Measurements from ENCODE around the gene STAG3.

The STAG3 gene

GRCh38 chr7:100163006-100163531, 14.6 kb upstream of the STAG3 start:
- H3K79me2 ChIP-seq (ENCODE audit: control insufficient read depth, insufficient read depth, low read length, poor library complexity): peaks cover 4% of the 10 kb centered on the region
- no peak overlapping the region for H3K23ac ChIP-seq (ENCODE audit: low read length)
- peaks cover 15% of the 10 kb centered on the region for H3K27me3 ChIP-seq (ENCODE audit: insufficient read depth, low read length)
- H2BK120ac ChIP-seq (ENCODE audit: insufficient read depth, low read length, poor library complexity): no peak overlapping the region
- H4K8ac ChIP-seq (ENCODE audit: low read depth, low read length): no peak overlapping the region
- no peaks in the 10 kb centered on the region for H3K36me3 ChIP-seq (ENCODE audit: control insufficient read depth in 1 of 2, insufficient read depth in 2 of 2, low read length in 2 of 2)
- no peak overlapping the region for H2AFZ ChIP-seq (ENCODE audit: insufficient read depth, low read length, poor library complexity)
- no peak overlapping the region for H3K4me3 ChIP-seq (ENCODE audit: low read depth, low read length)
- no peak overlapping the region for H2AK5ac ChIP-seq (ENCODE audit: low read length)
- H3K4me1 ChIP-seq (ENCODE audit: control insufficient read depth in 1 of 2, insufficient read depth in 2 of 2, low read length in 2 of 2): peaks cover 4 to 5% of the 10 kb centered on the region in 2 experiments
- H4K12ac ChIP-seq (ENCODE audit: low read depth, low read length): no peak overlapping the region
- no peak overlapping the region for H3K14ac ChIP-seq (ENCODE audit: low read length)
- no peak overlapping the region for H2BK5ac ChIP-seq (ENCODE audit: low read depth, low read length, poor library complexity)
- H3K4ac ChIP-seq (ENCODE audit: low read depth, low read length): no peak overlapping the region
- H3K4me2 ChIP-seq (ENCODE audit: low read length): no peak overlapping the region
- H3K79me1 ChIP-seq (ENCODE audit: low read length): peaks cover 8% of the 10 kb centered on the region
- WGBS (ENCODE audit: extremely low coverage, insufficient coverage, insufficient read length): no CpG with 5 or more reads among the region's 6 CpGs
- no peak overlapping the region for H2BK12ac ChIP-seq (ENCODE audit: low read length)
- DNase-seq: peak; percentile 92 to 95
- H3K18ac ChIP-seq (ENCODE audit: low read length): no peak overlapping the region
- H3K9ac ChIP-seq (ENCODE audit: low read length): no peak overlapping the region
- no peak overlapping the region for H3K27ac ChIP-seq (ENCODE audit: low read depth, low read length)
- H4K91ac ChIP-seq (ENCODE audit: low read depth, low read length): no peak overlapping the region
- H3K9me3 ChIP-seq (ENCODE audit: insufficient read depth, low read depth, low read length): peaks cover 3% of the 10 kb centered on the region

- Histone ChIP-seq H3K27me3 (ENCODE audit: insufficient read depth, low read length) (peaks cover 23% of the 10 kb centered on the region), H3K23ac (ENCODE audit: low read length) (no peak overlapping the region), H2AK5ac (ENCODE audit: low read length) (no peak overlapping the region), H3K79me1 (ENCODE audit: low read length) (peaks cover under 1% of the 10 kb centered on the region), H2BK12ac (ENCODE audit: low read length) (no peak overlapping the region), H4K91ac (ENCODE audit: low read depth, low read length) (no peak overlapping the region), H3K79me2 (ENCODE audit: control insufficient read depth, insufficient read depth, low read length, poor library complexity) (no peaks in the 10 kb centered on the region), H3K4me3 (ENCODE audit: low read depth, low read length) (no peak overlapping the region), H2AFZ (ENCODE audit: insufficient read depth, low read length, poor library complexity) (no peak overlapping the region), H3K36me3 (ENCODE audit: control insufficient read depth in 1 of 2, insufficient read depth in 2 of 2, low read length in 2 of 2) (no peaks in the 10 kb centered on the region), H4K8ac (ENCODE audit: low read depth, low read length) (no peak overlapping the region), H2BK5ac (ENCODE audit: low read depth, low read length, poor library complexity) (no peak overlapping the region), H3K14ac (ENCODE audit: low read length) (no peak overlapping the region), H3K27ac (ENCODE audit: low read depth, low read length) (no peak overlapping the region), H3K9ac (ENCODE audit: low read length) (no peak overlapping the region), H3K9me3 (ENCODE audit: insufficient read depth, low read depth, low read length) (peaks cover 3% of the 10 kb centered on the region), H4K12ac (ENCODE audit: low read depth, low read length) (no peak overlapping the region), H2BK120ac (ENCODE audit: insufficient read depth, low read length, poor library complexity) (no peak overlapping the region), H3K18ac (ENCODE audit: low read length) (no peak overlapping the region), H3K4me1 (ENCODE audit: control insufficient read depth in 1 of 2, insufficient read depth in 2 of 2, low read length in 2 of 2) (peaks cover 4 to 5% of the 10 kb centered on the region in 2 experiments), H3K4ac (ENCODE audit: low read depth, low read length) (no peak overlapping the region), H3K4me2 (ENCODE audit: low read length) (no peak overlapping the region)
- DNase-seq: peak; percentile 67 to 84
- no CpG with 5 or more reads among the region's 5 CpGs for WGBS (ENCODE audit: extremely low coverage, insufficient coverage, insufficient read length)
Observed at GRCh38 chr7:100163871-100164270, 13.8 kb upstream of the STAG3 start.

DNA sequence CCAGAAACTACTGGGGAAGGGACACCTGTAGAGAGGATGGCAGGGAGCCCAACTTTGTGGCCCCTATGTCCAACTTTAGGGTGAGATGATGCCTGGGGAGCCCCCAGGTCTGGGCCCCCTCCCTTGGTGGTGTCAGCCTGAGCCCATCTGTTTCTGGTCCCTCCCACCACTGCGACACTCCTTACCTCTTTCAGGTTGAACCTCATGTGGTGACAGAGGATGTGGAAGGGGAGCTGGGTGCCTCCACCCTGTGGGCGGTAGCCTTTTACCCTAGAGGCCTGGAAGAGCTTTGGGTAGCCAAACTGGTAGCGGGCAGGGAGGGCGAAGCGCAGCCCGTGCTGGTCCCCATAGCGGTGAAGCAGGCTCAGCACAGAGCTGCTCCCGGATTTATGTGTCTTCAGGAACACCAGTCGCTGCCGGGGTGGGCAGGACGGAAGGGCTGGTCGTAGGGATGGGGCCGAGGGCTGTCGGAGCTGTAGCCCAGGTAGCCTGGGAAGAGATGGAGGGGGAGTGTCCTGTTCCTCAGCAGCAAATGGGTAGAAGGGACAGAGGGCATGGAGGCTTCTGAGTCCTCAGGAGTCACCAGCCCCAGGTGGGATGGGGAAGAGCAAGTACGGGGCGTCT, 11.3 kb upstream of the STAG3 start:
- H4K91ac ChIP-seq (ENCODE audit: low read depth, low read length): no peak overlapping the region
- H3K9me3 ChIP-seq (ENCODE audit: insufficient read depth, low read depth, low read length): peaks cover 3% of the 10 kb centered on the region
- H3K23ac ChIP-seq (ENCODE audit: low read length): no peak overlapping the region
- H3K4me3 ChIP-seq (ENCODE audit: low read depth, low read length): no peak overlapping the region
- H3K27me3 ChIP-seq (ENCODE audit: insufficient read depth, low read length): peaks cover 37% of the 10 kb centered on the region
- H2BK12ac ChIP-seq (ENCODE audit: low read length): no peak overlapping the region
- H3K27ac ChIP-seq (ENCODE audit: low read depth, low read length): no peak overlapping the region
- H2BK120ac ChIP-seq (ENCODE audit: insufficient read depth, low read length, poor library complexity): no peak overlapping the region
- H3K4me2 ChIP-seq (ENCODE audit: low read length): no peak overlapping the region
- no peak overlapping the region for H3K4ac ChIP-seq (ENCODE audit: low read depth, low read length)
- no peaks in the 10 kb centered on the region for H3K36me3 ChIP-seq (ENCODE audit: control insufficient read depth in 1 of 2, insufficient read depth in 2 of 2, low read length in 2 of 2)
- H2AK5ac ChIP-seq (ENCODE audit: low read length): no peak overlapping the region
- no peaks in the 10 kb centered on the region for H3K79me2 ChIP-seq (ENCODE audit: control insufficient read depth, insufficient read depth, low read length, poor library complexity)
- peaks cover 4 to 5% of the 10 kb centered on the region in 2 experiments for H3K4me1 ChIP-seq (ENCODE audit: control insufficient read depth in 1 of 2, insufficient read depth in 2 of 2, low read length in 2 of 2)
- no peak for DNase-seq
- H3K18ac ChIP-seq (ENCODE audit: low read length): no peak overlapping the region
- WGBS (ENCODE audit: extremely low coverage, insufficient coverage, insufficient read length): no CpG with 5 or more reads among the region's 16 CpGs
- no peak overlapping the region for H4K12ac ChIP-seq (ENCODE audit: low read depth, low read length)
- H4K8ac ChIP-seq (ENCODE audit: low read depth, low read length): no peak overlapping the region
- H3K14ac ChIP-seq (ENCODE audit: low read length): no peak overlapping the region
- no peak overlapping the region for H2AFZ ChIP-seq (ENCODE audit: insufficient read depth, low read length, poor library complexity)
- no peak overlapping the region for H2BK5ac ChIP-seq (ENCODE audit: low read depth, low read length, poor library complexity)
- H3K9ac ChIP-seq (ENCODE audit: low read length): no peak overlapping the region
- no peaks in the 10 kb centered on the region for H3K79me1 ChIP-seq (ENCODE audit: low read length)

GRCh38 chr7:100166970-100167911, 10.5 kb upstream of the STAG3 start:
- H3K9ac ChIP-seq (ENCODE audit: low read length): no peak overlapping the region
- no peaks in the 10 kb centered on the region for H3K79me2 ChIP-seq (ENCODE audit: control insufficient read depth, insufficient read depth, low read length, poor library complexity)
- H4K8ac ChIP-seq (ENCODE audit: low read depth, low read length): no peak overlapping the region
- no CpG with 5 or more reads among the region's 14 CpGs for WGBS (ENCODE audit: extremely low coverage, insufficient coverage, insufficient read length)
- H3K4me1 ChIP-seq (ENCODE audit: control insufficient read depth in 1 of 2, insufficient read depth in 2 of 2, low read length in 2 of 2): peaks cover 4 to 5% of the 10 kb centered on the region in 2 experiments
- no peaks in the 10 kb centered on the region for H3K79me1 ChIP-seq (ENCODE audit: low read length)
- H4K91ac ChIP-seq (ENCODE audit: low read depth, low read length): no peak overlapping the region
- H3K4me3 ChIP-seq (ENCODE audit: low read depth, low read length): no peak overlapping the region
- no peaks in the 10 kb centered on the region for H3K36me3 ChIP-seq (ENCODE audit: control insufficient read depth in 1 of 2, insufficient read depth in 2 of 2, low read length in 2 of 2)
- H3K14ac ChIP-seq (ENCODE audit: low read length): no peak overlapping the region
- DNase-seq: no peak
- H3K9me3 ChIP-seq (ENCODE audit: insufficient read depth, low read depth, low read length): peaks cover 3% of the 10 kb centered on the region
- no peak overlapping the region for H2AFZ ChIP-seq (ENCODE audit: insufficient read depth, low read length, poor library complexity)
- H3K4ac ChIP-seq (ENCODE audit: low read depth, low read length): no peak overlapping the region
- no peak overlapping the region for H4K12ac ChIP-seq (ENCODE audit: low read depth, low read length)
- peaks cover 42% of the 10 kb centered on the region for H3K27me3 ChIP-seq (ENCODE audit: insufficient read depth, low read length)
- H3K18ac ChIP-seq (ENCODE audit: low read length): no peak overlapping the region
- H2BK120ac ChIP-seq (ENCODE audit: insufficient read depth, low read length, poor library complexity): no peak overlapping the region
- no peak overlapping the region for H2AK5ac ChIP-seq (ENCODE audit: low read length)
- no peak overlapping the region for H3K4me2 ChIP-seq (ENCODE audit: low read length)
- H3K27ac ChIP-seq (ENCODE audit: low read depth, low read length): no peak overlapping the region
- H2BK12ac ChIP-seq (ENCODE audit: low read length): no peak overlapping the region
- no peak overlapping the region for H2BK5ac ChIP-seq (ENCODE audit: low read depth, low read length, poor library complexity)
- H3K23ac ChIP-seq (ENCODE audit: low read length): no peak overlapping the region

Measured in trophoblast cell (in vitro differentiated cells and primary cell).